Gastrocnemius medialis (tissue), 4 donors: ENCODE measurements around the gene VPS37D.

Source experiments
- CTCF ChIP-seq, 5 experiments: fragments of 450-650 bp in 3 of 5; fragments of 200-600 bp in 2 of 5; sonication (generic) in 2 of 5; IDR thresholded peaks in 4 of 5; conservative IDR thresholded peaks in 1 of 5; 1 replicate in 4 of 5; 2 replicates in 1 of 5; pipeline ENCODE4 v1.5.1; 2016 to 2019; ENCODE audit warnings: antibody characterized with exemption in 5 of 5, mild to moderate bottlenecking in 3 of 5, moderate library complexity in 3 of 5
- POLR2A ChIP-seq, 2 donors: fragments of 450-650 bp; IDR thresholded peaks; one replicate each; pipeline ENCODE4 v1.6.1; 2017; ENCODE audit warnings: antibody characterized with exemption in 2 of 2, mild to moderate bottlenecking in 2 of 2, moderate library complexity in 2 of 2

GRCh38 chr7:73621168-73622063 lies 46.2 kb upstream of the VPS37D start:
- TF ChIP-seq CTCF (IDR thresholded peaks at IDR 0.05 in 4 of 5, conservative IDR thresholded peaks at IDR 0.05 in 1 of 5) (no peak), POLR2A (IDR thresholded peaks at IDR 0.05) (no peak)
